IPS-18c (cell line): ENCODE data around the gene GLS2.
"Not testable (repeated sequence)": the region's sequence is repeated elsewhere in the genome, so short reads cannot be mapped to it uniquely, and the experiment has no call there.

Source experiments
- H3K4me3 ChIP-seq: 2 replicates; pipeline ENCODE4 v1.7.0; 2013; ENCODE audit warnings: low read depth, mild to moderate bottlenecking, low read length, moderate library complexity; ENCODE audit not compliant: insufficient read depth
- H3K9me3 ChIP-seq: one replicate; pipeline ENCODE4 v1.6.1; 2013; ENCODE audit warnings: mild to moderate bottlenecking, low read length, moderate library complexity; ENCODE audit not compliant: control insufficient read depth, insufficient read depth

The GLS2 gene

GRCh38 chr12:56488041-56488955, at the start of gene GLS2:
Gene GLS2, minus strand, starts transcription at chr12:56488161. Its CDS starts 43 bp downstream, at chr12:56488118.
- peaks cover 2% of the 10 kb centered on the region for H3K9me3 ChIP-seq
- peak within 1 kb of the TSS; percentile 84 for H3K4me3 ChIP-seq

DNA sequence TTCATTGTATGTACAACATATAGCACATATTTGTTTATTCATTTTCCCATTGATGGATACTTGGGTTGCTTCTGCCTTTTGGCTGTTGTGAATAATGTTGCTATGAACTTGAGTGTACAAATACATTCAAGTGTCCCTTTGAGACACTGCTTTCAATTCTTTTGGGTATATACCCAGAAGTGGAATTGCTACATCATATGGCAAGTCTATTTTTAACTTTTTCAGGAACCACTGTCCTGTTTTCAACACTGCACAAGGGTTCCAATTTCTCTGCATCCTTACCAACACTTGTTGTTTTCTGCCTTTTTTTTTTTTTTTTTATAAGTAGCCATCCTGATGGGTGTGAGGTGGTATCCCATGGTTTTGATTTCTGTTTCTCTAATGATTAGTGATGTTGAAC, 49.6 kb upstream of the GLS2 start:
- H3K4me3 ChIP-seq = no peak overlapping the region
- no peaks in the 10 kb centered on the region for H3K9me3 ChIP-seq

GRCh38 chr12:56530390-56531055, 42.6 kb upstream of the GLS2 start:
- H3K9me3 ChIP-seq = no peaks in the 10 kb centered on the region
- no peak overlapping the region for H3K4me3 ChIP-seq

DNA sequence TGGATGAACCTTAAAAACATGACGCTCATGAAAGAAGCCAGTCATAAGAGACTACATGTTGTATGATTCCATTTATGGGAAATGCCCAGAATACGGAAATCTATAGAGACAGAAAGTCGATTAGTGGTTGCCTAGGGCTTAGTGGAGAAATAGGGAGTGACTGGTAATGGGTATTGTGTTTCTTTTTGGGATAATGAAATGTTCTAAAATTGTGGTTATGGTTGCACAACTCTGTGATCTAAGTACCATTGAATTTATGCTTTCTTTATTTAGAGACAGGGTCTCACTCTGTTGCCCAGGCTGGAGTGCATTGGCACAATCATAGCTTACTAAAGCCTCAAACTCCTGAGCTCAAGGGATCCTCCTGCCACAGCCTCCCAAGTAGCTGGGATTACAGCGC, 41.7 kb upstream of the GLS2 start:
- Histone ChIP-seq H3K4me3 (no peak overlapping the region), H3K9me3 (no peaks in the 10 kb centered on the region)

DNA sequence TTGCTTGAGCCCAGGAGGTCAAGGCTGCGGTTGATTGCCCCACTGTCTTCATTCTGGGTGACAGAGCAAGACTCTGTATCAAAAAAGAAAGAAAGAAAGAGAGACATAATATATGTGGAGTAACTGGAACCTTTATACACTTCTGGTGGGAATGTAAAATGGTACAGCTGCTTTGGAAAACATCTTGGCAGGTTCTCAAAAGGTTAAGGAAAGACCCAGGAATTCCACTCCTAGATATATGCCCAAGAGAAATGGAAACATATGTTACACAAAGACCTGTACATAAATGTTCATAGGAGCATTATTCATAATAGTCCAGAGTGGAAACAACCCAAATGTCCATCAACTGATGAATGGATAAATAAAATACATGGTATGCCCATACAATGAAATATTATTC, 40.9 kb upstream of the GLS2 start:
- no peak overlapping the region for H3K4me3 ChIP-seq
- no peaks in the 10 kb centered on the region for H3K9me3 ChIP-seq

DNA sequence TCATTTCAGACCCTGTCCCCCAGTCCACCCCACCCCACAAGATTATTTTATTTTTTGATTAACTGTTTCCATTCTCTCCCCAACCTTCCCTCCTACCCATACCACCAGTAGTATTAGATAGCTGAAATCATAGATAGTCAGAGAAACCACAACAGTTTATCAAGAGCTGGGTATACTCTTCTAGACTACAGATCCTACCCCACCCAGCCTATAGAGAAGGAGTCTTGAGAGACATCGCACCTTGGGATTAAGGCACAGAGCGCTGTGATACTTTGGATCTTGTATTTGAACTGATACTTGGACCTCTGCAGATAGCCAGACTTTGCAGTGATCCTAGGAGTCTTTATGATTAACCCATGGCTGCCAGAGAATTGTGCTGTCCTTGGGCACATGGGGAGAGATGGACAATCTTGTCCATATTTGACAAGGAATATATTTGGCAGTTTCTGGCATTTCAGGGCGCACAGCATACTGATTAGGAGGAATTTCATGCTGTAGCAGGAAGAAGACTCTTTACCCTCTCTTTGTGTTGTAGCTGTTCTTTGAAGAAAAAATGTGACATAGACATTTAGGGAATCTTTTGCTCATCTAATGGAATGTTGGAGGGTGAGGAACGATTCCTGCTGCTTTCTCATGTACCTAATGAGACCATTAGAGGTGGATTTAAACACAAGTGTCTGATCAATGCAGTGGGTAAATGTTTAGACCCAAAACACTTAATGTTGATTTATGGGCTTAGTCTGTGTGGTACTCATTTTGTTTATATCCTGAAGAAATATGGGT, 34.6 kb upstream of the GLS2 start:
- Histone ChIP-seq H3K4me3 (peak overlapping the region; percentile 66), H3K9me3 (no peaks in the 10 kb centered on the region)

- Histone ChIP-seq H3K9me3 (no peaks in the 10 kb centered on the region), H3K4me3 (peak within 1 kb of the TSS; percentile 66)
Measured at GRCh38 chr12:56521590-56522371, 33.8 kb upstream of the GLS2 start, which contains the start of gene RBMS2. Gene RBMS2, plus strand, starts transcription at chr12:56521820. Its CDS starts 204 bp downstream, at chr12:56522024.

GRCh38 chr12:56521209-56521589, 33.2 kb upstream of the GLS2 start:
- H3K4me3 ChIP-seq = no peak overlapping the region

GRCh38 chr12:56520506-56520905, 32.5 kb upstream of the GLS2 start:
- no peaks in the 10 kb centered on the region for H3K9me3 ChIP-seq
- H3K4me3 ChIP-seq = no peak overlapping the region

More at GRCh38 chr12:56521209-56521589, 33.2 kb upstream of the GLS2 start:
- no peaks in the 10 kb centered on the region for H3K9me3 ChIP-seq

DNA sequence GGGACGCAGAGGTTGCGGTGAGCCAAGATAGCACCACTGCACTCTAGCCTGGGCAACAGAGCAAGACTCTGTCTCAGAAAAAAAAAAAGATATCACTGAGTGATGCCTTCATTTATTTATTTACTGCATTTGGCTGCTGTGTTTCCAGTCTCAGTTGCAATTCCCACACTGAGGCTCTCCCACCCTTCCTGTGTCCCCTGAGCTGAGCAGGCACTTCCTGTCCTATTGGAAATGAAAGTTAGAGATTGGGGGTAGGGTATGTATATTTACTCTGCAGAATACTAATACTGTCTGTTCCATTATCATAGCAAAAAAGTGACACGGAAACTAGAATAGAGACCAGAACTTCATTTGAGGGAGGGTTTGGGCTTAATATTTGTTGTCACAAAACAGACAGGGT, 32.1 kb upstream of the GLS2 start:
- Histone ChIP-seq H3K9me3 (no peaks in the 10 kb centered on the region), H3K4me3 (no peak overlapping the region)

DNA sequence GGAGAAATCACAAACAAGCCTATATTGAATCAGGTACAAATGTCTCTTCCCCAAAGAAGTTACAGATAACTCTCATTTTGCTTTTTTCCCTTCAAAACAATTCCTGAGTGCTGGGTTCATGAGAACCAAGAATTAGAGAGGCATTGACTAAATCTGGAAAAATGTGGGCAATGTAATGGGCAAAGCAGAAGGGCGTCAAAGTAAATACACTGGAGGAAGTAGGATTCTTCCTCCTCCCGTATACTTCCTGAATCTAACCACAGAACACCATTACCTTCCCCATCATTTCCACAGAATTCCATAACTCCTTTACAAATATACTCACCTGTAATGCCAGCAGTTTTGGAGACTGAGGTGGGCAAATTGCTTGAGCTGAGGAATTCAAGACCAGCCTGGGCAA, 30.6 kb upstream of the GLS2 start:
- H3K9me3 ChIP-seq = no peaks in the 10 kb centered on the region
- no peak overlapping the region for H3K4me3 ChIP-seq

DNA sequence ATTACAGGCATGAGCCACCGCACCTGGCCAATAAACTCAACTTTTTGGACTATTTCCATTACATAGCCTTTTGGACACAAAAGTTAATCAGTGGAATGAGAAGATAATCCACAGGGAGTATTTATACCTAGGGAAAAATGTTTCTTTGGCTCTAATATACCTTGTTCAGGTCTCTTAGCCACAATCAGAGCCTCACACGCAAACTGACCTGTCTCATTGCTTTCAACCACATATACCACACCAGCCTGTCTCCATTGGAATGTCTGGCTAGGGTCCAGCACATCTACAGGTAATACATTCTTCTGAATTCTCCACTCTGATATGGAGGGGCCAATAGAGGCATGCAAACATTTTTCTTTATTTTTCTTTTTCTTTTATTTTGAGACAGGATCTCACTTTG, 29.9 kb upstream of the GLS2 start:
- H3K4me3 ChIP-seq = no peak overlapping the region
- H3K9me3 ChIP-seq = no peaks in the 10 kb centered on the region

GRCh38 chr12:56514014-56514318, 26.0 kb upstream of the GLS2 start:
- H3K9me3 ChIP-seq, H3K4me3 ChIP-seq: not testable (repeated sequence)

GRCh38 chr12:56510786-56511185, 22.8 kb upstream of the GLS2 start:
- Histone ChIP-seq H3K9me3 (no peaks in the 10 kb centered on the region), H3K4me3 (no peak overlapping the region)

- H3K4me3 ChIP-seq, H3K9me3 ChIP-seq: not testable (repeated sequence)
Measured at GRCh38 chr12:56499879-56500278, 11.9 kb upstream of the GLS2 start.

GRCh38 chr12:56499452-56499851, 11.5 kb upstream of the GLS2 start:
- not testable (repeated sequence) for H3K9me3 ChIP-seq, H3K4me3 ChIP-seq
